H1 (cell line): Measurements from ENCODE around the gene TMEM204. TPM values are rescaled to one million over a fixed set of nuclear protein-coding genes. Genes with fewer than 3 reads are reported as not detected.

Experiments
- EP300 ChIP-seq, 2 experiments: IDR thresholded peaks; 1 replicate in 1 of 2; 2 replicates in 1 of 2; pipeline ENCODE4 v1.6.1; 2011 to 2012; ENCODE audit warnings: low read depth in 2 of 2, low read length in 2 of 2, mild to moderate bottlenecking in 2 of 2, borderline replicate concordance in 1 of 2, inconsistent platforms in 1 of 2, moderate library complexity in 1 of 2
- polyA plus RNA-seq, 7 experiments: library from polyadenylated mRNA; depleted of rRNA in 3 of 7; stranded (reverse) in 5 of 7; unstranded in 2 of 7; fragments of >200 nt in 5 of 7; fragments of 200-250 nt in 2 of 7; gene quantifications; 1 replicate in 5 of 7; 2 replicates in 1 of 7; 4 replicates in 1 of 7; pipeline versions ENCODE4 v1.2.1 to v1.2.3, GENCODE V29; 2011 to 2013; ENCODE audit warnings: missing spikeins in 2 of 7, mixed read lengths in 2 of 7
- total RNA-seq: library from RNA; stranded (reverse); fragmentation: NEBNext Ultra II Directional; extraction: Animal tissue kit (Norgen Biotek cat#: 25700); gene quantifications from 2 replicates; pipeline ENCODE4 v1.2.1, GENCODE V29; 2021

The TMEM204 gene
- total and polyA plus RNA-seq, 2 of the 8 experiments (the other 6 are each of a cell fraction or from before 2014, with no cell fraction given), result not detected

DNA sequence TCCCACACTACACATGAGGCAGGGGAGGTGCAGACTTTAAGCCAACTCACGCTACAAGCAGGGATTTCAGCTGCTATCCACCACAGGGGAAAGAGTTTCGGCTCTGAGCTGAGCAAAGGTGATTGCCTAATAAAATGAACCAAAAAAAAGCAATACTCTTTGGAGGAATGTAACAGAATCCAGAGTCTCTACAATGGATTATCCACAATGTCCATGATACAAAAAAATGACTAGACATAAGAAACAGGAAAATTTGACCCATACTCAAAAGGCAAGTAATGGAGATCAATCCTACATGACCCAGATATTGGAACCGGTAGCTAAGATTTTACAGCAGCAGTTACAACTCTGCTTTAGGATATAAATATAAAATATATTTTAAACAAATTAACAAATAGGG, 19.0 kb upstream of the TMEM204 start (continued):
- TF ChIP-seq EP300 (IDR thresholded peaks at IDR 0.05; ENCODE audit: borderline replicate concordance in 1 of 2, low read depth in 2 of 2, low read length in 2 of 2), result no peak
